GM23248 (cell line): Measurements from ENCODE around the gene ANKRD55.

Experiments used
- EZH2 ChIP-seq: fragments of 200-600 bp; sonication (generic); IDR thresholded peaks from 2 replicates; pipeline ENCODE4 v1.6.1; 2018; ENCODE audit warnings: antibody characterized with exemption, mild to moderate bottlenecking; ENCODE audit not compliant: insufficient read depth, poor library complexity, severe bottlenecking
- EZH2phosphoT487 ChIP-seq: fragments of 200-600 bp; sonication (generic); IDR thresholded peaks from 2 replicates; pipeline ENCODE4 v1.6.1; 2018; ENCODE audit warnings: antibody characterized with exemption, moderate library complexity, mild to moderate bottlenecking, low read depth; ENCODE audit not compliant: insufficient read depth

GRCh38 chr5:56282216-56282615, 49.1 kb upstream of the ANKRD55 start:
- TF ChIP-seq EZH2: no peak
- no peak for TF ChIP-seq EZH2phosphoT487
